Neural cell (in vitro differentiated cells): ENCODE measurements around the gene CFAP99. TPM values are rescaled to one million over a fixed set of nuclear protein-coding genes. Genes with fewer than 3 reads are reported as not detected.

Experiments
- H2AFZ ChIP-seq: fragments of 200-600, 300-800 bp; sonication (generic), shearing (Covaris generic); 2 replicates; pipeline ENCODE4 v1.6.0; 2014; ENCODE audit warnings: low read depth, mild to moderate bottlenecking, antibody characterized with exemption, low read length, moderate library complexity
- H3F3A ChIP-seq: fragments of 200-600 bp; shearing (Covaris generic); 2 replicates; pipeline ENCODE4 v1.6.1; 2016; ENCODE audit warnings: mild to moderate bottlenecking, moderate library complexity, mixed read lengths, antibody characterized with exemption, low read length; ENCODE audit not compliant: insufficient read depth, poor library complexity, severe bottlenecking
- H3K27ac ChIP-seq: fragments of 200-600, 300-800 bp; sonication (generic), shearing (Covaris generic); 2 replicates; pipeline ENCODE4 v1.5.1; 2014; ENCODE audit warnings: mild to moderate bottlenecking, low read length, moderate library complexity
- H3K27me3 ChIP-seq: fragments of 300-800, 200-600 bp; sonication (generic), shearing (Covaris generic); 2 replicates; pipeline ENCODE4 v1.6.0; 2014; ENCODE audit warnings: mild to moderate bottlenecking, low read depth, low read length, moderate library complexity; ENCODE audit not compliant: insufficient read depth
- H3K36me3 ChIP-seq: fragments of 300-800, 200-600 bp; sonication (generic), shearing (Covaris generic); 2 replicates; pipeline ENCODE4 v1.5.1; 2014; ENCODE audit warnings: mild to moderate bottlenecking, antibody characterized with exemption, low read length, moderate library complexity; ENCODE audit not compliant: insufficient read depth
- H3K4me2 ChIP-seq: fragments of 300-800, 200-600 bp; sonication (generic), shearing (Covaris generic); 2 replicates; pipeline ENCODE4 v1.6.0; 2014; ENCODE audit warnings: mild to moderate bottlenecking, low read length
- H3K4me3 ChIP-seq: fragments of 300-800, 200-600 bp; sonication (generic), shearing (Covaris generic); 2 replicates; pipeline ENCODE4 v1.5.1; 2014; ENCODE audit warnings: mild to moderate bottlenecking, low read length, moderate library complexity
- H3K79me2 ChIP-seq: fragments of 200-600 bp; shearing (Covaris generic); replicated peaks from 2 replicates; pipeline ENCODE4 v1.6.0; 2014; ENCODE audit warnings: mild to moderate bottlenecking, low read length, moderate library complexity; ENCODE audit not compliant: insufficient read depth
- H3K9ac ChIP-seq: fragments of 300-800, 200-600 bp; sonication (generic), shearing (Covaris generic); 2 replicates; pipeline ENCODE4 v1.6.1; 2016; ENCODE audit warnings: mild to moderate bottlenecking, low read length, mixed read lengths
- H3K9me2 ChIP-seq: fragments of 200-600 bp; shearing (Covaris generic); 2 replicates; pipeline ENCODE4 v1.6.1; 2016; ENCODE audit warnings: mild to moderate bottlenecking, low read length, mixed read lengths; ENCODE audit not compliant: insufficient read depth
- H3K9me3 ChIP-seq: fragments of 200-600, 300-800 bp; sonication (generic), shearing (Covaris generic); 2 replicates; pipeline ENCODE4 v1.6.1; 2016; ENCODE audit warnings: mild to moderate bottlenecking, mixed run types, low read length, moderate library complexity, mixed read lengths
- H4K20me1 ChIP-seq: fragments of 200-600 bp; shearing (Covaris generic); 2 replicates; pipeline ENCODE4 v1.6.1; 2016; ENCODE audit warnings: mild to moderate bottlenecking, mixed run types; ENCODE audit not compliant: insufficient read depth
- EP300 ChIP-seq: fragments of 450-650 bp; conservative IDR thresholded peaks from 2 replicates; pipeline ENCODE4 v1.6.1; 2014; ENCODE audit warnings: antibody characterized with exemption, mild to moderate bottlenecking, moderate library complexity; ENCODE audit not compliant: poor library complexity, severe bottlenecking
- EZH2 ChIP-seq: fragments of 200-600, 300-800 bp; shearing (Covaris generic), sonication (generic); IDR thresholded peaks from 2 replicates; pipeline ENCODE4 v1.6.1; 2014; ENCODE audit warnings: antibody characterized with exemption, low read length, borderline replicate concordance, mild to moderate bottlenecking; ENCODE audit not compliant: insufficient read depth, poor library complexity, severe bottlenecking
- MXI1 ChIP-seq: fragments of 450-650 bp; conservative IDR thresholded peaks from 2 replicates; pipeline ENCODE4 v1.6.1; 2014; ENCODE audit warnings: antibody characterized with exemption, mild to moderate bottlenecking; ENCODE audit not compliant: poor library complexity, severe bottlenecking
- POLR2AphosphoS5 ChIP-seq: IDR thresholded peaks from 2 replicates; pipeline ENCODE4 v1.6.1; 2012
- RAD21 ChIP-seq: fragments of 450-650 bp; conservative IDR thresholded peaks from 2 replicates; pipeline ENCODE4 v1.6.1; 2014; ENCODE audit warnings: antibody characterized with exemption, mild to moderate bottlenecking, moderate library complexity
- SMC3 ChIP-seq: fragments of 450-650 bp; conservative IDR thresholded peaks from 2 replicates; pipeline ENCODE4 v1.6.1; 2014; ENCODE audit warnings: antibody characterized with exemption, mild to moderate bottlenecking, moderate library complexity; ENCODE audit not compliant: poor library complexity
- TAF1 ChIP-seq: IDR thresholded peaks from 2 replicates; pipeline ENCODE4 v1.6.1; 2012; ENCODE audit warnings: low read depth
- polyA plus RNA-seq: library from polyadenylated mRNA; depleted of rRNA; stranded (reverse); fragments of >200 nt; gene quantifications from 2 replicates; pipeline ENCODE4 v1.2.3, GENCODE V29; 2014
- TF ChIP-seq, protein P1 (sequence below): fragments of 450-650 bp; IDR thresholded peaks from 2 replicates; pipeline ENCODE4 v1.5.1; 2014; ENCODE audit warnings: antibody characterized with exemption, mild to moderate bottlenecking, moderate library complexity; ENCODE audit not compliant: poor library complexity, severe bottlenecking
- TF ChIP-seq, protein P2 (sequence below): IDR thresholded peaks from 2 replicates; pipeline ENCODE4 v1.6.1; 2012; ENCODE audit warnings: borderline replicate concordance

CFAP99 gene
- polyA plus RNA-seq, 1 donor from 2014 or later: not detected

DNA sequence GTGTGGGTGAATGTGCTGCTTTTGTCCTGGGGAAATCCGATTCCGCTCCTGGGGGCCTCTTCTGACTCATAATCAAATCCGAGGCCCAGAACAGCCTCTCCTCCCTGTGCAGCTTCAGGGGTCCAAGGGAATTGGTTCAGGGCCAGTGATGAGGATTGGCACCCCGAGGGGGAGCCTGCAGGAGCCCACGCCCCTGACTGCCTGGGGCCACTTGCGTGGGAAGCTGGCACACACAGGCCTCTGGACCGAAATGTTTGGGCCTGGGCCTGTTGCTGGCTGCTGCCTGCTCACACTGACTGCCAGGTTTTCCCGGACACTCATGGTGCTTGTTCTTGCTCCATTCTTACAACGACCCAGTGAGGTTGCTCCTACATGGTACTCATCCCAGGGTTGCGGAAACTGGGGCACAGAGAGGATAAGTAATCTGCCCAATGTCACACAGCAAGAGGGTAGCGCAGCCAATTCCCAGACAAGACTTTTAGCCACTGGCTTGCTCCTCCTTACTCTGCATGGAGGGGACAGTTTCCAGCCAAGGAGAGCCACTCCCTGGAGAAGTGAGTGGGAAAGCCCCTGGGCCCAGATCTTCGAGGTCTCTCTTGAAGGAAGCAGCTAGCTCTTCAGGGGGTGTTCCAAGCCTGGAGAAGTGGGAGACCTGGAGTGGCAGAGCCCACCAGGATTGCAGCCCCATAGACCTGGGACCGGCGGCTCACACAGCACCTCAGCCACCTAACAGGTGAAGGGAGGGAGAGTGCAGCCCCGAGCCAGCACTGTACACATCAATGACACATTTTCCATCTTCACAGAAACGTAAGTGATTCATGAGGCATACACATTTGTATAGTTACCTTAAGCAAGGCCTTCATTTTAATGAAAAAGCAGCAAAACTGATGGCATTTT, 20.3 kb downstream of the CFAP99 start:
- Histone ChIP-seq H3K9me2 (no peaks in the 10 kb centered on the region), H3F3A (no peaks in the 10 kb centered on the region), H3K27ac (no peak overlapping the region), H3K79me2 (no peaks in the 10 kb centered on the region), H3K4me2 (no peak overlapping the region), H3K27me3 (no peaks in the 10 kb centered on the region), H2AFZ (no peak overlapping the region), H3K9me3 (no peaks in the 10 kb centered on the region), H4K20me1 (no peaks in the 10 kb centered on the region), H3K9ac (no peak overlapping the region), H3K36me3 (no peaks in the 10 kb centered on the region), H3K4me3 (no peak overlapping the region)
- TF ChIP-seq, protein P1, sequence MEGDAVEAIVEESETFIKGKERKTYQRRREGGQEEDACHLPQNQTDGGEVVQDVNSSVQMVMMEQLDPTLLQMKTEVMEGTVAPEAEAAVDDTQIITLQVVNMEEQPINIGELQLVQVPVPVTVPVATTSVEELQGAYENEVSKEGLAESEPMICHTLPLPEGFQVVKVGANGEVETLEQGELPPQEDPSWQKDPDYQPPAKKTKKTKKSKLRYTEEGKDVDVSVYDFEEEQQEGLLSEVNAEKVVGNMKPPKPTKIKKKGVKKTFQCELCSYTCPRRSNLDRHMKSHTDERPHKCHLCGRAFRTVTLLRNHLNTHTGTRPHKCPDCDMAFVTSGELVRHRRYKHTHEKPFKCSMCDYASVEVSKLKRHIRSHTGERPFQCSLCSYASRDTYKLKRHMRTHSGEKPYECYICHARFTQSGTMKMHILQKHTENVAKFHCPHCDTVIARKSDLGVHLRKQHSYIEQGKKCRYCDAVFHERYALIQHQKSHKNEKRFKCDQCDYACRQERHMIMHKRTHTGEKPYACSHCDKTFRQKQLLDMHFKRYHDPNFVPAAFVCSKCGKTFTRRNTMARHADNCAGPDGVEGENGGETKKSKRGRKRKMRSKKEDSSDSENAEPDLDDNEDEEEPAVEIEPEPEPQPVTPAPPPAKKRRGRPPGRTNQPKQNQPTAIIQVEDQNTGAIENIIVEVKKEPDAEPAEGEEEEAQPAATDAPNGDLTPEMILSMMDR: no peak
- TF ChIP-seq EP300 (no peak), EZH2 (no peak), MXI1 (no peak), SMC3 (no peak), RAD21 (no peak), POLR2AphosphoS5 (no peak), TAF1 (no peak)
- TF ChIP-seq, protein P2, sequence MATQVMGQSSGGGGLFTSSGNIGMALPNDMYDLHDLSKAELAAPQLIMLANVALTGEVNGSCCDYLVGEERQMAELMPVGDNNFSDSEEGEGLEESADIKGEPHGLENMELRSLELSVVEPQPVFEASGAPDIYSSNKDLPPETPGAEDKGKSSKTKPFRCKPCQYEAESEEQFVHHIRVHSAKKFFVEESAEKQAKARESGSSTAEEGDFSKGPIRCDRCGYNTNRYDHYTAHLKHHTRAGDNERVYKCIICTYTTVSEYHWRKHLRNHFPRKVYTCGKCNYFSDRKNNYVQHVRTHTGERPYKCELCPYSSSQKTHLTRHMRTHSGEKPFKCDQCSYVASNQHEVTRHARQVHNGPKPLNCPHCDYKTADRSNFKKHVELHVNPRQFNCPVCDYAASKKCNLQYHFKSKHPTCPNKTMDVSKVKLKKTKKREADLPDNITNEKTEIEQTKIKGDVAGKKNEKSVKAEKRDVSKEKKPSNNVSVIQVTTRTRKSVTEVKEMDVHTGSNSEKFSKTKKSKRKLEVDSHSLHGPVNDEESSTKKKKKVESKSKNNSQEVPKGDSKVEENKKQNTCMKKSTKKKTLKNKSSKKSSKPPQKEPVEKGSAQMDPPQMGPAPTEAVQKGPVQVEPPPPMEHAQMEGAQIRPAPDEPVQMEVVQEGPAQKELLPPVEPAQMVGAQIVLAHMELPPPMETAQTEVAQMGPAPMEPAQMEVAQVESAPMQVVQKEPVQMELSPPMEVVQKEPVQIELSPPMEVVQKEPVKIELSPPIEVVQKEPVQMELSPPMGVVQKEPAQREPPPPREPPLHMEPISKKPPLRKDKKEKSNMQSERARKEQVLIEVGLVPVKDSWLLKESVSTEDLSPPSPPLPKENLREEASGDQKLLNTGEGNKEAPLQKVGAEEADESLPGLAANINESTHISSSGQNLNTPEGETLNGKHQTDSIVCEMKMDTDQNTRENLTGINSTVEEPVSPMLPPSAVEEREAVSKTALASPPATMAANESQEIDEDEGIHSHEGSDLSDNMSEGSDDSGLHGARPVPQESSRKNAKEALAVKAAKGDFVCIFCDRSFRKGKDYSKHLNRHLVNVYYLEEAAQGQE: no peak

DNA sequence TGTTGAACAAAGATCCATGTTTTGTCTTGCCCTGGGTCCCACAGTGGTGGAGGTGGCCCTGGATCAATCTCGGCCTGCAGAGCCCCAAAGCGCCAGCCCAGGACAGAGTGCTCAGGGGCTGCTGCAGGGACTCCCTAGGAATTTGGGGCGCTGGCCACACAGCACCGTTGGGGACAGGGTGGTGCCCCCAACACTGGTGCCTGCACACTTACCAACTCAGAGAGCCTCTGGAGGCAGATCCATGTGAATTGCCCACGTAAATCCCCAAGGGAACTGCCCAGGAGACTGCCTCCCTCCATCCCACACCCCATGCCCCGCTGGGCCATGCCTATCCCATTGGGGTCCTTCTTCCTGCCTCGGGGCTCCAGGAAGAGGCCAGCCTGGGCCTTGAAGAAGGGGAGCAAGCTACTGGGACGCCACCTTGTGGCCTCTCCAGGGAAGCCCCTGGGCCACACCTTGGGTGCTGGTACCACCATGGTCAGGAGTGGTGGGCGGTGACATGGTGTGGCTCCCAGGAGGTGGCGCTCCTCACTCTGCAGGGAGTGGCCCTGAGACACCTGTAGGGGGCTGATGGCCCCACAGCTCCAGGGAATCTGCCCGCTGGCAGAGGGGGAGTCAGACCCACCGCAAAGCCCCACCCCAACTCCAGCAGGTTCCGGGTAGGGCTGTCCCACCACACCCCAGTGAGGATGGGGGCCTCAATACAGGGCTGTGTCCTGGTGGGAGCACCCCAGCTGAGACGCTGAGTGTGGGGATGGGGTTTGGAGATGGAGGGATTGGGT, 22.8 kb downstream of the CFAP99 start:
- TF ChIP-seq, protein P2: no peak
- TF ChIP-seq EP300: no peak
- no peak for TF ChIP-seq POLR2AphosphoS5
- no peak for TF ChIP-seq SMC3
- no peak for TF ChIP-seq TAF1
- no peak for TF ChIP-seq EZH2
- no peak for TF ChIP-seq MXI1
- TF ChIP-seq, protein P1: no peak
- TF ChIP-seq RAD21: no peak
- no peaks in the 10 kb centered on the region for H3K27me3 ChIP-seq
- H3K4me2 ChIP-seq: no peak overlapping the region
- H3K9ac ChIP-seq: no peak overlapping the region
- no peaks in the 10 kb centered on the region for H3K79me2 ChIP-seq
- H3K27ac ChIP-seq: no peak overlapping the region
- no peak overlapping the region for H2AFZ ChIP-seq
- no peak overlapping the region for H3K4me3 ChIP-seq
- H3K36me3 ChIP-seq: no peaks in the 10 kb centered on the region
- H4K20me1 ChIP-seq: no peaks in the 10 kb centered on the region
- no peaks in the 10 kb centered on the region for H3F3A ChIP-seq
- H3K9me3 ChIP-seq: no peaks in the 10 kb centered on the region
- H3K9me2 ChIP-seq: no peaks in the 10 kb centered on the region
